Thoracic aorta (tissue), 2 donors: ENCODE data around the gene ARMH1. TPM values are rescaled to one million over a fixed set of nuclear protein-coding genes. Genes with fewer than 3 reads are reported as not detected.
A peak's percentile ranks its signal among the peaks of the same experiment; 100 is the strongest.

Experiments used
- ATAC-seq: fragments of 150-250 bp; one replicate; pipeline ENCODE4 v1.8.0; 2017; ENCODE audit warnings: low read depth; ENCODE audit not compliant: insufficient number of reproducible peaks, low FRiP score
- DNase-seq: peaks from one replicate; pipeline ENCODE4 v3.0.0-alpha.2; 2020; ENCODE audit warnings: low spot score
- H3K27ac ChIP-seq, 2 donors: fragments of 200-600 bp; sonication (generic); 1 replicate in 1 of 2; 2 replicates in 1 of 2; pipeline ENCODE4 v1.5.1; 2016; ENCODE audit warnings: mild to moderate bottlenecking in 2 of 2, moderate library complexity in 2 of 2
- H3K27me3 ChIP-seq: fragments of 200-600 bp; sonication (generic); replicated peaks from 2 replicates; pipeline ENCODE4 v1.6.0; 2016; ENCODE audit warnings: mild to moderate bottlenecking; ENCODE audit not compliant: insufficient read depth
- H3K36me3 ChIP-seq: fragments of 200-600 bp; sonication (generic); one replicate; pipeline ENCODE4 v1.5.1; 2016
- H3K4me1 ChIP-seq, 2 donors: fragments of 200-600 bp; sonication (generic); 1 replicate in 1 of 2; 2 replicates in 1 of 2; pipeline versions ENCODE4 v1.5.1 to v1.6.0; 2016; ENCODE audit warnings: low read depth in 2 of 2, mild to moderate bottlenecking in 1 of 2; ENCODE audit not compliant: control insufficient read depth in 1 of 2
- H3K4me3 ChIP-seq: fragments of 200-600 bp; sonication (generic); 2 replicates; pipeline ENCODE4 v1.5.1; 2016; ENCODE audit warnings: mild to moderate bottlenecking
- H3K9me3 ChIP-seq: fragments of 200-600 bp; sonication (generic); 2 replicates; pipeline ENCODE4 v1.5.1; 2016
- total RNA-seq, 2 donors: library from RNA; depleted of rRNA; stranded (reverse); fragments of >200 nt; gene quantifications; one replicate each; pipeline versions ENCODE4 v1.1.0 to v1.2.3, GENCODE V29; 2016
- TF ChIP-seq, protein P1 (sequence below): fragments of 200-600 bp; sonication (generic); IDR thresholded peaks from one replicate; pipeline ENCODE4 v1.5.1; 2019; ENCODE audit warnings: antibody characterized with exemption

Gene ARMH1
- total RNA-seq, 2 donors from 2014 or later = 0.81 to 5.8 TPM

DNA sequence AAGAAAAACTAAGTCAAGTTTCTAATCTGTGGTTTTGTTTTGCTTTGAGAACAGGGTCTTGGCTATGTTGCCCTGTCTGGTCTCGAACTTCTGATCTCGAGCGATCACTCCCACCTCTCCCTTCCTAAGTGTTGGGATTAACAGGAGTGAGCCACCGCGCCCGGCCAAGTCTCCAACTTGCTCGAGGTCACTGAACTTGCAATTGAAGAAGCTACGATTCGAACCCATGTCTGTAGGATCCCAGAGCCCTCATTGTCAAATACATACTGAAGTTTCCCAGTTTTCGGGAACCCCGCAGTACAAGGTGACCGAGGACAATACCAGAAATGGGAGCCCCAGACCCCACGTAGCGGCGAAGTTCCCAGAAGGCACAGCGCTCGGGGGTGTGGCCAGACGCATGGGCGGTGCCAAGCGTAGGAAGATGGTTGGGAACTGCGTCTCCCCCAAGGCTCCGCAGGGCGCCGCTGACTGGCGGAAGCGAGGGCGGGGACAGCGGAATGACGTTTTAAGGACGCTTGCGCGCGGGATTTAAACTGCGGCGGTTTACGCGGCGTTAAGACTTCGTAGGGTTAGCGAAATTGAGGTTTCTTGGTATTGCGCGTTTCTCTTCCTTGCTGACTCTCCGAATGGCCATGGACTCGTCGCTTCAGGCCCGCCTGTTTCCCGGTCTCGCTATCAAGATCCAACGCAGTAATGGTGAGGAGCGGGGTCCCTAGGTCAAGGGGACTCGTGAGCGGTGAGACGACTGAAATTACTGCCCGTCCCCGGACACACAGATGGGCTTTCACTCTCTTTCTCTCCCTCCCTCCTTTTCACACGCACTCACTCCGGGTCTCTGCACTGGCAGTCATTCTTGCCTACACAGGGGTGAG is 65.0 kb downstream of the ARMH1 start, which contains the start of gene KIF2C:
Gene KIF2C, plus strand, starts transcription at position 531 of the 872 bp plus-strand sequence. Its CDS starts 96 bp downstream, at position 627.
- ATAC-seq (peak; percentile 92), DNase-seq (peak; percentile 89)
- Histone ChIP-seq H3K27ac (peak within 1 kb of the TSS; percentile 80 to 86), H3K4me3 (peak within 1 kb of the TSS; percentile 76), H3K4me1 (peaks cover 5 to 8% of the 10 kb centered on the region in 2 donors), H3K27me3 (no peaks in the 10 kb centered on the region), H3K9me3 (no peaks in the 10 kb centered on the region), H3K36me3 (no peaks in the 10 kb centered on the region)
- TF ChIP-seq, protein P1, sequence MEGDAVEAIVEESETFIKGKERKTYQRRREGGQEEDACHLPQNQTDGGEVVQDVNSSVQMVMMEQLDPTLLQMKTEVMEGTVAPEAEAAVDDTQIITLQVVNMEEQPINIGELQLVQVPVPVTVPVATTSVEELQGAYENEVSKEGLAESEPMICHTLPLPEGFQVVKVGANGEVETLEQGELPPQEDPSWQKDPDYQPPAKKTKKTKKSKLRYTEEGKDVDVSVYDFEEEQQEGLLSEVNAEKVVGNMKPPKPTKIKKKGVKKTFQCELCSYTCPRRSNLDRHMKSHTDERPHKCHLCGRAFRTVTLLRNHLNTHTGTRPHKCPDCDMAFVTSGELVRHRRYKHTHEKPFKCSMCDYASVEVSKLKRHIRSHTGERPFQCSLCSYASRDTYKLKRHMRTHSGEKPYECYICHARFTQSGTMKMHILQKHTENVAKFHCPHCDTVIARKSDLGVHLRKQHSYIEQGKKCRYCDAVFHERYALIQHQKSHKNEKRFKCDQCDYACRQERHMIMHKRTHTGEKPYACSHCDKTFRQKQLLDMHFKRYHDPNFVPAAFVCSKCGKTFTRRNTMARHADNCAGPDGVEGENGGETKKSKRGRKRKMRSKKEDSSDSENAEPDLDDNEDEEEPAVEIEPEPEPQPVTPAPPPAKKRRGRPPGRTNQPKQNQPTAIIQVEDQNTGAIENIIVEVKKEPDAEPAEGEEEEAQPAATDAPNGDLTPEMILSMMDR = no peak

DNA sequence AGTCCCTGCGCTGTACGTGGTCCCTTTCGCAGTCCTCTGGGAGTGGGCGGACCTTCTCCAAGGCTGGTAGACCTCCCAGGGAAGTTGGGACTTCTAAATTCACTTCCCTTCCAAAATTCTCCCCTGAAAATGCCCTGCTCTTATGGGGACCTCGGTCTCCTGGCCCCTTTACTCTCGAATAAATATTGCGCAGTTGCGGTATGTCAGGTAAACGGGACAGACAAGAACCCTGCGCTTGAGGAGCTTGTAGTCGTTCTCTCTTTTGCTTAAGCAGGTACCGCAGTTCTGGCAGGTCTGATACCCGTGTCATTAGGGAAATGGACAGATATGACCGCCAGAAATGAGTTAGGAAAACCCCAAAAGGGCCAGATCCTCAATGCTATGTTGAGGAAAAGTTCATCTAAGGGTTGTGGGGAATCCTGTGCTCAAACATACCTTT is 65.7 kb downstream of the ARMH1 start:
- Histone ChIP-seq H3K9me3 (no peaks in the 10 kb centered on the region), H3K27me3 (no peaks in the 10 kb centered on the region), H3K4me1 (peaks cover 5 to 8% of the 10 kb centered on the region in 2 donors), H3K36me3 (no peaks in the 10 kb centered on the region), H3K4me3 (peak overlapping the region; percentile 76), H3K27ac (no peak overlapping the region)
- ATAC-seq (no peak), DNase-seq (no peak)
- TF ChIP-seq, protein P1 = no peak

DNA sequence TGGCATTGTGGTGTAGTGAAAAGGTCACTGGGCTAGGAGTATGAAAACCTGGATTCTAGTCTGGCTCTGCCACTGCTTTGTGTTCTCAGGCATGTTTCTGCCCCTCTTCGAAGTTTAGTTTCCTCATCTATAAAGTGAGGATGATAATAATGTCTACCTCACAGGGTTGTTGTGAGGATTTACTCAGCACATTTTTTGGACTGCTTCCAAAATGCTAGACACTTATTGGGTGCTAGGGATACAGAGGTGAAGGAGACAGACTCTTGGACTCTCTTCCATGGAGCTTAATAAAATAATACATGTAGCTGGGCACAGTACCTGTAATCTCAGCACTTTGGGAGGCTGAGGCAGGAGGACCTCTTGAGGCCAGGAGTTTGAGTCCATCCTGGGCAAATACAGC is 68.7 kb downstream of the ARMH1 start:
- H3K4me3 ChIP-seq = no peak overlapping the region
- no peaks in the 10 kb centered on the region for H3K9me3 ChIP-seq
- DNase-seq = no peak
- no peaks in the 10 kb centered on the region for H3K36me3 ChIP-seq
- no peaks in the 10 kb centered on the region for H3K27me3 ChIP-seq
- ATAC-seq = no peak
- H3K4me1 ChIP-seq = peaks cover 5 to 8% of the 10 kb centered on the region in 2 donors
- TF ChIP-seq, protein P1 = no peak
- no peak overlapping the region for H3K27ac ChIP-seq

DNA sequence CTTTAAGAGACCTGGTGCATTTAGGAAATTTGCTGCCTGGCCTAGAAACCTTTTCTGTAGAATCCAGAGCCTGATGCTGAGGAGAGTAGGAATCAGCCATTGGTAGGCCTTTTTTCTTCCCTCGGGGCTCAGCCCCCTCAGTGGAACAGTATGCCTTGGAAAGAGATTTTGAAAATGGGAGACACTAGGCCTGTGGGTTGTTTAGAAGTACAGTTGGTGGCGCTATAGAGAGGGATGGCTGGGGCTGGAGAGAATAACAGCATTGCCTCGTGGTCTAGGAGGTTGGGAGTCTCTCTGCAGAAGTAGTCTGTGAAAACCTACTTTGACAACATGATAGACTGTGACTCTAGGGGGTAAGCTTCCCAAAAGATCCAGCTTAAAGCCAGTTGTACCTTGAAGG is 73.4 kb downstream of the ARMH1 start:
- no peaks in the 10 kb centered on the region for H3K9me3 ChIP-seq
- ATAC-seq = no peak
- no peaks in the 10 kb centered on the region for H3K36me3 ChIP-seq
- no peak for DNase-seq
- no peak overlapping the region for H3K27ac ChIP-seq
- no peak overlapping the region for H3K4me3 ChIP-seq
- TF ChIP-seq, protein P1 = no peak
- no peaks in the 10 kb centered on the region for H3K4me1 ChIP-seq
- no peaks in the 10 kb centered on the region for H3K27me3 ChIP-seq

DNA sequence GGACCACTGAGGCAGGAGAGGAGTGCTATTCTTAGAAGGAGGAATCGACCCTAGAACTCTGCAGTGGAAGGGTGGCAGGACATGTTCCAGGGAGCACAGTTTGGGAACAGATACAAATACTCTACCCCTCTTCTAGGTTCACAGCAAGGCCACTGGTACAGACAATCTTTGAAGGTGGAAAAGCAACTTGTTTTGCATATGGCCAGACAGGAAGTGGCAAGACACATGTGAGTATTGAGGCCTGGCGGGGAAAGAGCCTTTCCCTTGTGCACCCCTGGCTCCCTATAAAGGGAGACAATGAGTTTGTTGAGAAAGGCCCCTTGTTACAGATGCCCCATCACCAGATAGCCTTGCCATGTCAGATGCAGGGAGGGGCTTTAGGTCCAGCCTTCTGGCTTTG is 82.9 kb downstream of the ARMH1 start:
- no peaks in the 10 kb centered on the region for H3K9me3 ChIP-seq
- no peak for ATAC-seq

More for the DNA sequence above, 82.9 kb downstream of the ARMH1 start:
- H3K4me1 ChIP-seq = no peaks in the 10 kb centered on the region
- no peaks in the 10 kb centered on the region for H3K27me3 ChIP-seq
- DNase-seq = no peak
- H3K4me3 ChIP-seq = no peak overlapping the region
- H3K27ac ChIP-seq = no peak overlapping the region
- H3K36me3 ChIP-seq = no peaks in the 10 kb centered on the region
- TF ChIP-seq, protein P1 = no peak
